ENCODE measurements around the gene ABCC1. TPM values are rescaled to one million over a fixed set of nuclear protein-coding genes. Genes with fewer than 3 reads are reported as not detected.
"Not testable (repeated sequence)": the region's sequence is repeated elsewhere in the genome, so short reads cannot be mapped to it uniquely, and the experiment has no call there.

ABCC1 gene
- total RNA-seq, 1 experiment from 2014 or later = 46.3 TPM

DNA sequence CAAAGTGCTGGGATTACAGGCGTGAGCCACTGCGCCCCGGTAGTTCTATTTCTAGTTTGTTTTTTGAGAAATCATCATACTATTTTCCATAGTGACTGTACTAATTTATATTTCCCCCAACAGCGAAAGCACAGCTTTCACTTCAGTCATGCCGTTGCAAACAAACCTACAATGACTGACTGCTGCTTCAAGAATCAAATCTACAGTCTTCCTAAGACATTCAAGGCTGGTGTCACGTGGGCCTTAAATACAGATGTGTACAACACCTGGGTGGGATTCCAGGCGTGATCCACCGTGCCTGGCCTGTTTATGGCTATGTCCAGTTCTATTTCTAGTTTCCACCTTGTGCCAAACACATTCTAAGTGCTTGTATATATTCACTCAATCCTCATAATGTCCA is 201.9 kb downstream of the ABCC1 start:
- DNase-seq = no peak
- H3K9me3 Mint-ChIP-seq (ENCODE audit: low read depth, unreplicated experiment) = no peaks in the 10 kb centered on the region
- no peaks in the 10 kb centered on the region for H3K4me1 Mint-ChIP-seq (ENCODE audit: low read depth, unreplicated experiment)
- CTCF ChIA-PET = no interaction called here
- H3K27ac Mint-ChIP-seq (ENCODE audit: unreplicated experiment) = no peak overlapping the region
- TF ChIP-seq CTCF (IDR thresholded peaks at IDR 0.05; ENCODE audit: unreplicated experiment) = no peak
- no peak overlapping the region for H3K4me3 Mint-ChIP-seq (ENCODE audit: low read depth, unreplicated experiment)
- intact Hi-C loops (cut with micrococcal nuclease; ENCODE audit: unreplicated experiment) = no loop called here
- H3K27me3 Mint-ChIP-seq (ENCODE audit: unreplicated experiment) = peaks cover 15% of the 10 kb centered on the region
- H3K36me3 Mint-ChIP-seq (ENCODE audit: insufficient read depth, unreplicated experiment) = peaks cover 13% of the 10 kb centered on the region
- no TSS peak for BruUV-seq (replicated peaks)

DNA sequence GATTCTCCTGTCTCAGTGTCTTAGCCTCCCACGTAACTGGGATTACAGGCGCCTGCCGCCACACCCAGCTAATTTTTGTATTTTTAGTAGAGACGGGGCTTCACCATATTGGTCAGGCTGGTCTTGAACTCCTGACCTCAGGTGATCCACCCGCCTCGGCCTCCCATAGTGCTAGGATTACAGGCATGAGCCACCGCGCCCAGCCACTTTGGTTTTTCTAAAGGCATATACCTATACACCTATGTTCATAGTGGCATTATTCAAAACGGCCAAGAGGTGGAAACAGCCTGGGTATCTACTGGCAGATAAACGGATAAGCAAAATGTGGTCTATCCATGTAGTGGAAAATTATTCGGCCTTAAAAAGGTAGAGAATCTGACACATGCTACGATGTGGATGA is 203.6 kb downstream of the ABCC1 start:
- H3K9me3 Mint-ChIP-seq (ENCODE audit: low read depth, unreplicated experiment); H3K4me1 Mint-ChIP-seq (ENCODE audit: low read depth, unreplicated experiment); BruUV-seq (replicated peaks); H3K4me3 Mint-ChIP-seq (ENCODE audit: low read depth, unreplicated experiment); DNase-seq; H3K27ac Mint-ChIP-seq (ENCODE audit: unreplicated experiment); CTCF ChIA-PET; intact Hi-C loops (cut with micrococcal nuclease; ENCODE audit: unreplicated experiment): not testable (repeated sequence)
- peaks cover 13% of the 10 kb centered on the region for H3K36me3 Mint-ChIP-seq (ENCODE audit: insufficient read depth, unreplicated experiment)
- peaks cover 15% of the 10 kb centered on the region for H3K27me3 Mint-ChIP-seq (ENCODE audit: unreplicated experiment)

DNA sequence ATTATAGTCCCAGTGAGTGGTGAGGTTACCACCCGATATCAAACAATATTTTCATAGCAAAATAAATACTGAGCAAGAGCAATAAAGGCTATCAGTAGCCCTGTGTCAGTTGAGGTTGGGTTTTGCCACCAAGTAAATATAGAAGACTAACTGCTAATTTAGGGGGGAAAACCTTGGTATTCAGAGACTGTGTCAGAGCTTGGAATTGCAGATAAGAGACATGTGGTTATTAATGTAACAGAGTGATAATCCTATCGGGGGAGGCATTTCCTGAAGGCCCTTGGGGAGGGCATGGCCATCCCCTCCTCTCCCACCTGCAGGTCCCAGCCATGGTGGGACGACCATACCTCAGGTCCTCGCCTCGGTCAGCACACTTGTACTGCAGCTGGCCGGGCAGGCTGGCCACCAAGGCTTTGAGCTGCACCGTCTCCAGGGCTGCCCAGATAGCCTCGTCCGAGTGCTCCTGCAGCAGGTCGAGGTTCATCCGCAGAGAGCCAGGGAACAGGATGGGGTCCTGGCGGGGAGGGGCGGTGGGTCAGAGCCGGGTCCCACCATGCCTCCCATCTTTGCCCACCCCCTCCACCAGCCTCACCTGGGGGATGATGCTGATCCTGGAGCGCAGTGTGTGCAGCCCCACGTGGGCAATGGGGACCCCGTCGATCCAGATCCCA is 205.0 kb downstream of the ABCC1 start:
- CTCF ChIA-PET = no interaction called here
- intact Hi-C loops (cut with micrococcal nuclease; ENCODE audit: unreplicated experiment) = no loop called here
- Mint-ChIP-seq H3K27me3 (ENCODE audit: unreplicated experiment) (peaks cover 15% of the 10 kb centered on the region), H3K27ac (ENCODE audit: unreplicated experiment) (no peak overlapping the region), H3K4me1 (ENCODE audit: low read depth, unreplicated experiment) (no peaks in the 10 kb centered on the region), H3K4me3 (ENCODE audit: low read depth, unreplicated experiment) (no peak overlapping the region), H3K36me3 (ENCODE audit: insufficient read depth, unreplicated experiment) (peaks cover 8% of the 10 kb centered on the region), H3K9me3 (ENCODE audit: low read depth, unreplicated experiment) (no peaks in the 10 kb centered on the region)
- DNase-seq = no peak
- BruUV-seq (replicated peaks) = no TSS peak
- no peak for TF ChIP-seq CTCF (IDR thresholded peaks at IDR 0.05; ENCODE audit: unreplicated experiment)

- Mint-ChIP-seq H3K27me3 (ENCODE audit: unreplicated experiment) (peaks cover 15% of the 10 kb centered on the region), H3K4me1 (ENCODE audit: low read depth, unreplicated experiment) (no peaks in the 10 kb centered on the region), H3K27ac (ENCODE audit: unreplicated experiment) (no peak overlapping the region), H3K36me3 (ENCODE audit: insufficient read depth, unreplicated experiment) (peaks cover 4% of the 10 kb centered on the region), H3K4me3 (ENCODE audit: low read depth, unreplicated experiment) (no peak overlapping the region), H3K9me3 (ENCODE audit: low read depth, unreplicated experiment) (no peaks in the 10 kb centered on the region)
- no peak for TF ChIP-seq CTCF (IDR thresholded peaks at IDR 0.05; ENCODE audit: unreplicated experiment)
- DNase-seq = no peak
- BruUV-seq (replicated peaks) = no TSS peak
- intact Hi-C loops (cut with micrococcal nuclease; ENCODE audit: unreplicated experiment) = no loop called here
- CTCF ChIA-PET = no interaction called here
Observed at GRCh38 chr16:16155234-16155633, 205.8 kb downstream of the ABCC1 start.

GRCh38 chr16:16157166-16157565 is 207.8 kb downstream of the ABCC1 start:
- no peak for DNase-seq
- no peak for TF ChIP-seq CTCF (IDR thresholded peaks at IDR 0.05; ENCODE audit: unreplicated experiment)
- CTCF ChIA-PET = interaction anchor here (0.6 to 0.9 kb wide), 2 partner anchors 25 to 695 kb away, joined by 4 to 5 read pairs; no protein-coding TSS in a partner anchor
- Mint-ChIP-seq H3K4me1 (ENCODE audit: low read depth, unreplicated experiment) (no peaks in the 10 kb centered on the region), H3K27ac (ENCODE audit: unreplicated experiment) (no peak overlapping the region), H3K27me3 (ENCODE audit: unreplicated experiment) (peaks cover 15% of the 10 kb centered on the region), H3K36me3 (ENCODE audit: insufficient read depth, unreplicated experiment) (no peaks in the 10 kb centered on the region), H3K4me3 (ENCODE audit: low read depth, unreplicated experiment) (no peak overlapping the region), H3K9me3 (ENCODE audit: low read depth, unreplicated experiment) (no peaks in the 10 kb centered on the region)
- BruUV-seq (replicated peaks) = no TSS peak
- intact Hi-C loops (cut with micrococcal nuclease; ENCODE audit: unreplicated experiment) = no loop called here

Data from Calu3 (cell line).